ENCODE data around the gene TOR3A. TPM values are rescaled to one million over a fixed set of nuclear protein-coding genes. Genes with fewer than 3 reads are reported as not detected.

The TOR3A gene
- total and polyA plus RNA-seq, 2 of the 13 experiments (the other 11 are each of a cell fraction or from before 2014, with no cell fraction given) = 14.7 to 28.4 TPM

DNA sequence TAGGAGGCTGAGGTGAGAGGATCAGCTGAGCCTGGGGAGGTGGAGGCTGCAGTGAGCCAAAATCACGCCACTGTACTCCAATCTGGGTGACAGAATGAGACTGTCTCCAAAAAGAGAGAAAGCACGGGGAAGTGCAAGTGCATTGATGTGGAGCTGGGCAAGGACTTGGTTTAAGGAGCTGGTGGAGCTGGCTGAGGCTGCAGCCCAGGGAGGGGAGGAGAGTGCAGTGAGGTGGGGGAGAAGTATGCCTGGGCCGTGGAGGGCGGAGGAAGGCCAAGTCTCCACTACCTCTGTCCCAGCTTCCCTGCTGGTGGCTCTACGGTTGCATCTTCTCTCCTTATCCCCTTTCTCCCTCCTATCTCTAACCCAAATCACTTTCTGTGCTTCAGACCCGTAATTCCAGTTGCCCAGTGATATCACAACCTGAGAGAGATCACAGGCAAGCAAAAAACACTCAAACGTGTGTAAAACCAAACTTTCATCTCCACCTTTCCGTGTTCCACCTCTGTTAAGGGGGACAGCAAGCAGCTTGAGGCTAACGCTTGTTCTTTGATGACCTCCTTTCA, 11.1 kb downstream of the TOR3A start:
- no peak overlapping the region for H2AFZ ChIP-seq (ENCODE audit: low read length)
- intact Hi-C loops (cut with micrococcal nuclease; ENCODE audit: unreplicated experiment) = no loop called here
- WGBS (ENCODE audit: low lambda C conversion rate) = 95% methylated on average over 9 of the region's 9 CpGs
- ATAC-seq = no peak
- POLR2A ChIA-PET = interaction anchor here (3.0 to 3.1 kb wide), 2 partner anchors 11 to 13 kb away, joined by 20 read pairs; partner anchors contain the start of gene TOR3A
- in situ Hi-C loops (cut with HindIII; ENCODE audit: extremely low pct_ligation_motif_present, low pct_unique_long_range_greater_than_20kb) = no loop called here
- H3K4me2 ChIP-seq (ENCODE audit: low read depth, low read length) = no peak overlapping the region
- peaks cover 20 to 43% of the 10 kb centered on the region in 2 experiments for H3K36me3 ChIP-seq (replicated peaks in 1 of 2; ENCODE audit: control insufficient read depth in 1 of 2, insufficient read depth in 2 of 2, low read length in 2 of 2)
- H3K9ac ChIP-seq (ENCODE audit: insufficient read depth, low read depth, low read length) = no peak overlapping the region
- no peaks in the 10 kb centered on the region for H3K27me3 ChIP-seq (ENCODE audit: control insufficient read depth in 1 of 2, insufficient read depth in 2 of 2, low read length in 2 of 2)
- no peaks in the 10 kb centered on the region for H3K9me3 ChIP-seq (ENCODE audit: low read length)
- H3K27ac ChIP-seq (ENCODE audit: extremely low read length, insufficient read depth, low read length) = no peak overlapping the region
- no peaks in the 10 kb centered on the region for H4K20me1 ChIP-seq (ENCODE audit: insufficient read depth, low read length)
- no TSS peak for BruUV-seq (replicated peaks)
- DNase-seq (ENCODE audit: low spot score) = no peak
- peaks cover 42% of the 10 kb centered on the region for H3K4me1 ChIP-seq (ENCODE audit: insufficient read depth, low read length)
- no peak overlapping the region for H3K4me3 ChIP-seq (replicated peaks in 1 of 3; ENCODE audit: insufficient read depth in 1 of 3, low read depth in 2 of 3, low read length in 3 of 3)
- FAIRE-seq = no peak
- TF ChIP-seq TBX2 (CRISPR knock-in tag; IDR thresholded peaks at IDR 0.05; ENCODE audit: borderline replicate concordance) = no peak
- no peak for TF ChIP-seq ZNF430 (CRISPR knock-in tag; IDR thresholded peaks at IDR 0.05)
- TF ChIP-seq HOXA9 (CRISPR knock-in tag; IDR thresholded peaks at IDR 0.05; ENCODE audit: borderline replicate concordance) = no peak
- TF ChIP-seq KAT8 (CRISPR knock-in tag; IDR thresholded peaks at IDR 0.05) = no peak
- peak in 1 of 2 experiments; percentile 21; a peak in 1 of 4 replicates for TF ChIP-seq POLR2A (IDR thresholded peaks at IDR 0.05; ENCODE audit: insufficient read depth in 1 of 2, low read depth in 2 of 2, low read length in 2 of 2)
- TF ChIP-seq MEF2D (CRISPR knock-in tag; IDR thresholded peaks at IDR 0.05) = no peak
- TF ChIP-seq SKIL (CRISPR knock-in tag; IDR thresholded peaks at IDR 0.05; ENCODE audit: borderline replicate concordance) = no peak
- TF ChIP-seq MBD4 (IDR thresholded peaks at IDR 0.05; ENCODE audit: borderline replicate concordance, low read length) = no peak
- no peak for TF ChIP-seq REST (IDR thresholded peaks at IDR 0.05; ENCODE audit: borderline replicate concordance in 1 of 2, low read depth in 1 of 2, low read length in 2 of 2)
- CTCF ChIA-PET (ENCODE audit: low intra/inter-chr PET ratio, low total read pairs) = no interaction called here
- H3K79me2 ChIP-seq (ENCODE audit: insufficient read depth, low read length) = no peaks in the 10 kb centered on the region

Measured in HepG2 (cell line).